ENCODE results near the gene FBXO44.

The FBXO44 gene

DNA sequence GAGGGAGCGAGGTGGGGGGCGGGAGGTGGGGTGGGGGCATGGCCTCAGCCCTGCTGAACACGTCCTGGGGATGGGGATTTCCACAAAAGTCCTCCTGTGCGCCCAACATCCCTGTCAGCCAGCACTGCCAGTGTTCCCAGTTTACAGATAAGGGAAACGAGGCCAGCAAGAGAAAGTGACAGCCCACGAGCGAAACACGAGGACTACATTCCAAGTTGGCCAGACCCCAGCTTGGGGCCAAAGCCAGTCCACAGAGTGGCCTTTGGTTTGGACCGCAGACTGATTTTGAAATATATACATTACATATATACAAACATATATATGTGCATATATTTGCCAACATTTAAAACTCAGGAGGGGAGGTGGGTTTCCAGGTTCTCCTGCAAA lies 5.4 kb upstream of the FBXO44 start:
- ATAC-seq = no peak
- no peak for TF ChIP-seq TCF4 (CRISPR knock-in tag; IDR thresholded peaks at IDR 0.05; ENCODE audit: borderline replicate concordance)
- TF ChIP-seq, protein P1, sequence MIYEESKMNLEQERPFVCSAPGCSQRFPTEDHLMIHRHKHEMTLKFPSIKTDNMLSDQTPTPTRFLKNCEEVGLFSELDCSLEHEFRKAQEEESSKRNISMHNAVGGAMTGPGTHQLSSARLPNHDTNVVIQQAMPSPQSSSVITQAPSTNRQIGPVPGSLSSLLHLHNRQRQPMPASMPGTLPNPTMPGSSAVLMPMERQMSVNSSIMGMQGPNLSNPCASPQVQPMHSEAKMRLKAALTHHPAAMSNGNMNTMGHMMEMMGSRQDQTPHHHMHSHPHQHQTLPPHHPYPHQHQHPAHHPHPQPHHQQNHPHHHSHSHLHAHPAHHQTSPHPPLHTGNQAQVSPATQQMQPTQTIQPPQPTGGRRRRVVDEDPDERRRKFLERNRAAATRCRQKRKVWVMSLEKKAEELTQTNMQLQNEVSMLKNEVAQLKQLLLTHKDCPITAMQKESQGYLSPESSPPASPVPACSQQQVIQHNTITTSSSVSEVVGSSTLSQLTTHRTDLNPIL (CRISPR knock-in tag; IDR thresholded peaks at IDR 0.05; ENCODE audit: low read depth) = no peak
- no peak for TF ChIP-seq RARB (CRISPR knock-in tag; IDR thresholded peaks at IDR 0.05)
- TF ChIP-seq BACH2 (CRISPR knock-in tag; IDR thresholded peaks at IDR 0.05; ENCODE audit: borderline replicate concordance) = no peak
- TF ChIP-seq, protein P2, sequence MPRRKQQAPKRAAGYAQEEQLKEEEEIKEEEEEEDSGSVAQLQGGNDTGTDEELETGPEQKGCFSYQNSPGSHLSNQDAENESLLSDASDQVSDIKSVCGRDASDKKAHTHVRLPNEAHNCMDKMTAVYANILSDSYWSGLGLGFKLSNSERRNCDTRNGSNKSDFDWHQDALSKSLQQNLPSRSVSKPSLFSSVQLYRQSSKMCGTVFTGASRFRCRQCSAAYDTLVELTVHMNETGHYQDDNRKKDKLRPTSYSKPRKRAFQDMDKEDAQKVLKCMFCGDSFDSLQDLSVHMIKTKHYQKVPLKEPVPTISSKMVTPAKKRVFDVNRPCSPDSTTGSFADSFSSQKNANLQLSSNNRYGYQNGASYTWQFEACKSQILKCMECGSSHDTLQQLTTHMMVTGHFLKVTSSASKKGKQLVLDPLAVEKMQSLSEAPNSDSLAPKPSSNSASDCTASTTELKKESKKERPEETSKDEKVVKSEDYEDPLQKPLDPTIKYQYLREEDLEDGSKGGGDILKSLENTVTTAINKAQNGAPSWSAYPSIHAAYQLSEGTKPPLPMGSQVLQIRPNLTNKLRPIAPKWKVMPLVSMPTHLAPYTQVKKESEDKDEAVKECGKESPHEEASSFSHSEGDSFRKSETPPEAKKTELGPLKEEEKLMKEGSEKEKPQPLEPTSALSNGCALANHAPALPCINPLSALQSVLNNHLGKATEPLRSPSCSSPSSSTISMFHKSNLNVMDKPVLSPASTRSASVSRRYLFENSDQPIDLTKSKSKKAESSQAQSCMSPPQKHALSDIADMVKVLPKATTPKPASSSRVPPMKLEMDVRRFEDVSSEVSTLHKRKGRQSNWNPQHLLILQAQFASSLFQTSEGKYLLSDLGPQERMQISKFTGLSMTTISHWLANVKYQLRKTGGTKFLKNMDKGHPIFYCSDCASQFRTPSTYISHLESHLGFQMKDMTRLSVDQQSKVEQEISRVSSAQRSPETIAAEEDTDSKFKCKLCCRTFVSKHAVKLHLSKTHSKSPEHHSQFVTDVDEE (CRISPR knock-in tag; IDR thresholded peaks at IDR 0.05) = no peak

DNA sequence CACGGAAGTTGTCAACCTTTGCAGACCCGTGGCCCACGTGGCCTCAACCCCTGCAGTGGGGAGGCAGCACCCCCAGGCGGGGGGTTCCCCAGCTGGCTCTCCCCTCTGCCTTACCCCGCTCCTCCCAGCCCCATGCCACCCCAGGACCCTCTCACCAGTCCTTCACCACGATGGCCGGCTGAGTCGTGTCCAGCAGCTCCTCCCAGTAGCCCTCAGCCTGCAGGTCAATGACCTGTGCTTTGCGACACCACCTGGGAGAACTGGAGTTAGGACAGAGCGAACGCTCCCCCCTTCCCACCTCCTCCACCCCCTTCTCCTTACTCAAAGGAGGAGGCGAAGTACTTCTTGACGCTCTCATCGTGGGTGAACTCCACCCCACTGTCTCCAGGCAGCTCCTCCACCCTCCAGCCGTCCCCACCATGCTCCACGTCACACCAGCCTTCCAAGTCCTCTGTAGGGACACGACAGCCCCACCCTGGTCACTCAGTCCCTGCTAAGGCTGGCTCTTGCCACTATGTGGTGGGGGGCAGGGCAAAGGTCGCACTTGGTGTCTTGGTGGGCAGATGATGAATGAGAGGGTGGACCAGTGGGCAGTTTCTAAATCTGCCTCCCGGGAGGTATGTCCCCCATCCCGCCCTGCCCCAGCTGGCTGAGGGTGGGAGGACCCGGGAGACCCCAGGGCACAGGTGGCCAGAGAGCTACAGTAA lies 4.9 kb upstream of the FBXO44 start:
- no peak for TF ChIP-seq TCF4 (CRISPR knock-in tag; IDR thresholded peaks at IDR 0.05; ENCODE audit: borderline replicate concordance)
- TF ChIP-seq GLIS3 (CRISPR knock-in tag; IDR thresholded peaks at IDR 0.05) = no peak
- no peak for TF ChIP-seq ZNF8 (CRISPR knock-in tag; IDR thresholded peaks at IDR 0.05)
- TF ChIP-seq ARNTL (CRISPR knock-in tag; IDR thresholded peaks at IDR 0.05; ENCODE audit: borderline replicate concordance, low read depth) = no peak
- TF ChIP-seq, protein P2 (CRISPR knock-in tag; IDR thresholded peaks at IDR 0.05) = no peak
- TF ChIP-seq OSR1 (CRISPR knock-in tag; IDR thresholded peaks at IDR 0.05) = no peak
- no peak for TF ChIP-seq SNAI2 (CRISPR knock-in tag; IDR thresholded peaks at IDR 0.05)
- TF ChIP-seq, protein P3, sequence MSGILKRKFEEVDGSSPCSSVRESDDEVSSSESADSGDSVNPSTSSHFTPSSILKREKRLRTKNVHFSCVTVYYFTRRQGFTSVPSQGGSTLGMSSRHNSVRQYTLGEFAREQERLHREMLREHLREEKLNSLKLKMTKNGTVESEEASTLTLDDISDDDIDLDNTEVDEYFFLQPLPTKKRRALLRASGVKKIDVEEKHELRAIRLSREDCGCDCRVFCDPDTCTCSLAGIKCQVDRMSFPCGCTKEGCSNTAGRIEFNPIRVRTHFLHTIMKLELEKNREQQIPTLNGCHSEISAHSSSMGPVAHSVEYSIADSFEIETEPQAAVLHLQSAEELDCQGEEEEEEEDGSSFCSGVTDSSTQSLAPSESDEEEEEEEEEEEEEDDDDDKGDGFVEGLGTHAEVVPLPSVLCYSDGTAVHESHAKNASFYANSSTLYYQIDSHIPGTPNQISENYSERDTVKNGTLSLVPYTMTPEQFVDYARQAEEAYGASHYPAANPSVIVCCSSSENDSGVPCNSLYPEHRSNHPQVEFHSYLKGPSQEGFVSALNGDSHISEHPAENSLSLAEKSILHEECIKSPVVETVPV (CRISPR knock-in tag; IDR thresholded peaks at IDR 0.05) = no peak
- no peak for ATAC-seq

DNA sequence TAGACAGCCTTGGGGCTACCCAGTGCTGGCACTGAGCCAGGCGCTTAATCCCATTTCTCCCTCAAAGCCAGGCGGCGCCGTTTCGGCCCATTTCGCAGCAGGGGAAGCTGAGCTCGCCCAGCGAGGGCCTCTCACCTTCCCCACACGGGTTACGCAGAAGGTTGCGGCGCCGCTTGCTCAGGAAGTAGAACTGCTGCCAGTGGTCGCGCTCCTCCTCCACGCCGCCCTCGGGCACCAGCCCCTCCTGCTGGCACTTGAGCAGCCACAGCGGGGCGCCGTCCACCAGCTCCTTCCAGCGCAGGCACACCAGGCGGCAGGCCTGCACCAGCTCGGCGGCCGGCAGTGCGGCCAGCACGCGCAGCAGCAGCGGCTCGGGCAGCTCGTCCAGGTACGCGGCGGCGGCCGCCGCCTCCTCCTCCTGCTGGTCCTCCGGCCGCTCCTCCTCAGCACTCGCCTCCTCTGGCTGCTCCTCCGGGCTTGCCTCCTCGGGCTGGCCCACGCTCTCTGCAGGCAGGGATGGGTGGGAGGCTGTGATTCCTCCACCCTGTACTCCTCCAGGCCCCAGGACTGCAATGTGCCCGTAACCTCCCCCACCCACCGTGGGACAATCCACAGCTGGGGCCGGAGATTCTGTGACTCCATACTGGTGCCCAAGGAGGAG lies 4.2 kb upstream of the FBXO44 start:
- ATAC-seq = peak; percentile 84
- TF ChIP-seq PPARA (CRISPR knock-in tag; IDR thresholded peaks at IDR 0.05; ENCODE audit: borderline replicate concordance) (no peak), SNAI2 (CRISPR knock-in tag; IDR thresholded peaks at IDR 0.05) (no peak), ESRRG (CRISPR knock-in tag; IDR thresholded peaks at IDR 0.05) (no peak), RARB (CRISPR knock-in tag; IDR thresholded peaks at IDR 0.05) (no peak), ZFP3 (CRISPR knock-in tag; IDR thresholded peaks at IDR 0.05) (peak; percentile 92)

DNA sequence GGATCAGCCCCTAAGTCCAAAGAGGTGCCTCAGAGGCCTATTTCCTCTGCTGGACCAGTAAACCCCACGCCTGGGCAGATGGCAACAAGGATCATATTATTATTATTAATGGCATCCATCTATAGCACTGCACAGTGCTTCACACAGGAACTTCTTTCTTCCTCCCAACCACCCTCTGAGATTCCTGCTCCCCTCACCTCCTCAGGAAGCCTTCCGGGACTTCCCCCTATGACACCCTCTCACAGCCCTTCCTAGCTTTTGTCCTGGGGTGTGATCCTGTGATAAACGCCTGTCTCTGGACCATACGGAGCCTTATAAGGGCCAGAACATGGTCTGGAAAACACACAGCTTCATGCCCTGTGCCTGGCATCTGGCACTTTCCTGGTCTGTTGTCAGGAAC lies 3.7 kb upstream of the FBXO44 start:
- no peak for ATAC-seq

More for the DNA sequence above, 3.7 kb upstream of the FBXO44 start:
- TF ChIP-seq OSR1 (CRISPR knock-in tag; IDR thresholded peaks at IDR 0.05) = no peak
- no peak for TF ChIP-seq BACH2 (CRISPR knock-in tag; IDR thresholded peaks at IDR 0.05; ENCODE audit: borderline replicate concordance)
- TF ChIP-seq, protein P4, sequence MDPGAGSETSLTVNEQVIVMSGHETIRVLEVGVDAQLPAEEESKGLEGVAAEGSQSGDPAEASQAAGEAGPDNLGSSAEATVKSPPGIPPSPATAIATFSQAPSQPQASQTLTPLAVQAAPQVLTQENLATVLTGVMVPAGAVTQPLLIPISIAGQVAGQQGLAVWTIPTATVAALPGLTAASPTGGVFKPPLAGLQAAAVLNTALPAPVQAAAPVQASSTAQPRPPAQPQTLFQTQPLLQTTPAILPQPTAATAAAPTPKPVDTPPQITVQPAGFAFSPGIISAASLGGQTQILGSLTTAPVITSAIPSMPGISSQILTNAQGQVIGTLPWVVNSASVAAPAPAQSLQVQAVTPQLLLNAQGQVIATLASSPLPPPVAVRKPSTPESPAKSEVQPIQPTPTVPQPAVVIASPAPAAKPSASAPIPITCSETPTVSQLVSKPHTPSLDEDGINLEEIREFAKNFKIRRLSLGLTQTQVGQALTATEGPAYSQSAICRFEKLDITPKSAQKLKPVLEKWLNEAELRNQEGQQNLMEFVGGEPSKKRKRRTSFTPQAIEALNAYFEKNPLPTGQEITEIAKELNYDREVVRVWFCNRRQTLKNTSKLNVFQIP (CRISPR knock-in tag; IDR thresholded peaks at IDR 0.05; ENCODE audit: borderline replicate concordance, low read depth) = no peak
- TF ChIP-seq ZFP3 (CRISPR knock-in tag; IDR thresholded peaks at IDR 0.05) = no peak
- TF ChIP-seq, protein P5, sequence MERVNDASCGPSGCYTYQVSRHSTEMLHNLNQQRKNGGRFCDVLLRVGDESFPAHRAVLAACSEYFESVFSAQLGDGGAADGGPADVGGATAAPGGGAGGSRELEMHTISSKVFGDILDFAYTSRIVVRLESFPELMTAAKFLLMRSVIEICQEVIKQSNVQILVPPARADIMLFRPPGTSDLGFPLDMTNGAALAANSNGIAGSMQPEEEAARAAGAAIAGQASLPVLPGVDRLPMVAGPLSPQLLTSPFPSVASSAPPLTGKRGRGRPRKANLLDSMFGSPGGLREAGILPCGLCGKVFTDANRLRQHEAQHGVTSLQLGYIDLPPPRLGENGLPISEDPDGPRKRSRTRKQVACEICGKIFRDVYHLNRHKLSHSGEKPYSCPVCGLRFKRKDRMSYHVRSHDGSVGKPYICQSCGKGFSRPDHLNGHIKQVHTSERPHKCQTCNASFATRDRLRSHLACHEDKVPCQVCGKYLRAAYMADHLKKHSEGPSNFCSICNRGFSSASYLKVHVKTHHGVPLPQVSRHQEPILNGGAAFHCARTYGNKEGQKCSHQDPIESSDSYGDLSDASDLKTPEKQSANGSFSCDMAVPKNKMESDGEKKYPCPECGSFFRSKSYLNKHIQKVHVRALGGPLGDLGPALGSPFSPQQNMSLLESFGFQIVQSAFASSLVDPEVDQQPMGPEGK (CRISPR knock-in tag; IDR thresholded peaks at IDR 0.05; ENCODE audit: borderline replicate concordance) = no peak
- TF ChIP-seq ARNTL (CRISPR knock-in tag; IDR thresholded peaks at IDR 0.05; ENCODE audit: borderline replicate concordance, low read depth) = no peak
- TF ChIP-seq TCF4 (CRISPR knock-in tag; IDR thresholded peaks at IDR 0.05; ENCODE audit: borderline replicate concordance) = no peak
- TF ChIP-seq ZNF8 (CRISPR knock-in tag; IDR thresholded peaks at IDR 0.05) = no peak
- no peak for TF ChIP-seq SNAI2 (CRISPR knock-in tag; IDR thresholded peaks at IDR 0.05)
- TF ChIP-seq ZNF565 (CRISPR knock-in tag; conservative IDR thresholded peaks at IDR 0.05; ENCODE audit: low read depth) = no peak
- no peak for TF ChIP-seq GLIS3 (CRISPR knock-in tag; IDR thresholded peaks at IDR 0.05)
